GM12875 (cell line): ENCODE results near the gene ANKS1B.
"Not testable (repeated sequence)": the region's sequence is repeated elsewhere in the genome, so short reads cannot be mapped to it uniquely, and the experiment has no call there.

Experiments
- H3K4me3 ChIP-seq: one replicate; pipeline ENCODE4 v1.5.1; 2011; ENCODE audit warnings: low read depth, low read length, control low read depth
- TF ChIP-seq, protein P1 (sequence below): IDR thresholded peaks from 2 replicates; pipeline ENCODE4 v1.5.1; 2011; ENCODE audit warnings: low read depth, mild to moderate bottlenecking, control low read depth, inconsistent platforms, low read length, moderate library complexity, borderline replicate concordance; ENCODE audit not compliant: insufficient read depth

The ANKS1B gene

DNA sequence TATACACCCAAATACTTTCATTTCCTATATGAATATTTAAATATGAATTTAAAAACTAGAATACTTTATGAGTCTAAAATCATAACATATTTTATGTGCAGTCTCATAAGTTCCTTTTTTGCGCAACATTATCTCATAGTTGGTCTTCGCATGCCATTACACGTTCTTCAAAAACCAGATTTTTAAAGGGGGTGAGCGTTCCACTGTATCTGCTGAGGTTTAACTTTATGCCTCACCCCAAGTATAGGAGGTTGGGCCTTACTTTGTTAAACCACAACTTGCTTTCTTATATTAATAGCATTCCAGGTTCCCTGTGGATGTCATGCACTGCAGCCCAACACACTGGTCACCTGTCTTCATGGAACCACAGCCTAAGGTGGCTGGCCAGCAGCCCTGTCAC is 1221.1 kb downstream of the ANKS1B start:
- H3K4me3 ChIP-seq, result no peak overlapping the region
- TF ChIP-seq, protein P1, sequence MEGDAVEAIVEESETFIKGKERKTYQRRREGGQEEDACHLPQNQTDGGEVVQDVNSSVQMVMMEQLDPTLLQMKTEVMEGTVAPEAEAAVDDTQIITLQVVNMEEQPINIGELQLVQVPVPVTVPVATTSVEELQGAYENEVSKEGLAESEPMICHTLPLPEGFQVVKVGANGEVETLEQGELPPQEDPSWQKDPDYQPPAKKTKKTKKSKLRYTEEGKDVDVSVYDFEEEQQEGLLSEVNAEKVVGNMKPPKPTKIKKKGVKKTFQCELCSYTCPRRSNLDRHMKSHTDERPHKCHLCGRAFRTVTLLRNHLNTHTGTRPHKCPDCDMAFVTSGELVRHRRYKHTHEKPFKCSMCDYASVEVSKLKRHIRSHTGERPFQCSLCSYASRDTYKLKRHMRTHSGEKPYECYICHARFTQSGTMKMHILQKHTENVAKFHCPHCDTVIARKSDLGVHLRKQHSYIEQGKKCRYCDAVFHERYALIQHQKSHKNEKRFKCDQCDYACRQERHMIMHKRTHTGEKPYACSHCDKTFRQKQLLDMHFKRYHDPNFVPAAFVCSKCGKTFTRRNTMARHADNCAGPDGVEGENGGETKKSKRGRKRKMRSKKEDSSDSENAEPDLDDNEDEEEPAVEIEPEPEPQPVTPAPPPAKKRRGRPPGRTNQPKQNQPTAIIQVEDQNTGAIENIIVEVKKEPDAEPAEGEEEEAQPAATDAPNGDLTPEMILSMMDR, result no peak

DNA sequence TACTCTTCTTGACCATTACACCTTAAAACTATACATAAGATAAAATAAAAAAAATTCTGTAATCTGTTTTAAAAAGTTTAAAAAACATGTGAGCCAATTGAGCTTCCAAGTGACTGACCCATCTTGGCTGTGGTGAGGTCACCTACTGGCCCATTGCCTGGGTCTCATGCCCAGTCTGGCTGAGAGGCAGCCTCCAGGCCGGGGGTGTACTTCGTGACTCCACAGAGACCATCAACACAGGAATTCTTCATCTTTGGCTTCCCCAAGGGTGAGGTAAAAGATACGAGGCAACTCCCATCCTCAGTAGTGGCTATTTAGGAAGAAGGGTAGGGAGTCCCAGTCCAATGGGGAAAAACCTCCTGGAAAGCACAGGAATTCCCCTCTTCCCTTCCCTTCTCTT is 1226.4 kb downstream of the ANKS1B start:
- TF ChIP-seq, protein P1, result no peak
- no peak overlapping the region for H3K4me3 ChIP-seq

DNA sequence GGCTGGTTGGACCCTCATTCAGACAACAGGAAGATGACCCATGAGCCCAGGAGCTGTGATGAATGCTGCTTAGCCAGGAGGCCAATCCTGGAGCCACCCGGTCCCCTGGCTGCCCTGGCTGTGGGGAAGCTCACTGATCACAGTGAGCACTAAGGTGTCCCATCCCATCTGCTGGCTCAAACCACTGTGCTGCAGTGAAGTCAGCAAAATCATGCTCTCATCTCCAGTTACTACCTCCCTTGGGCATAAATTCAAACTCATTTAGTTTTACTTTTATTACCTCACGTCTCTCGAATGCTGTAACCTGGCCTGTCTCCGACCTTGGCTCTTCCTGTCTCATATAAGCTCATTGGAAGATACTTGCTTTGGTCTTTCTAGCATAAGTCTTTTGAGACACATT is 1227.3 kb downstream of the ANKS1B start:
- H3K4me3 ChIP-seq, result no peak overlapping the region
- TF ChIP-seq, protein P1, result no peak

DNA sequence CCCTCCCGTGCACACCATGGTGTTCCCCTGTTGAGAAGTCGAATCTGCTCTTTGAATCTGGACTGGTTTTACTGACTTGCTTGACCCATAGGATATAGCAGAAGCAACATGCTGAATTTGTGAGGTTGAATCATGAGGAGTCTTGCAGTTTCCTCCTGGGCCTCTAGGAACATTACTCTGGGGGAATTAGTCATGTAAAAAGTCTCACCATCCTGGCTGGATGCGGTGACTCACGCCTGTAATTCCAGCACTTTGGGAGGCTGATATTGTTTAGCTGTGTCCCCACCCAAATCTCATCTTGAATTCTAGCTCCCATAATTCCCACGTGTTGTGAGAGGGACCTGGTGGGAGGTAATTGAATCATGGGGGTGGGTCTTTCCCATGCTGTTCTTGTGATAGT is 1228.9 kb downstream of the ANKS1B start:
- not testable (repeated sequence) for H3K4me3 ChIP-seq

DNA sequence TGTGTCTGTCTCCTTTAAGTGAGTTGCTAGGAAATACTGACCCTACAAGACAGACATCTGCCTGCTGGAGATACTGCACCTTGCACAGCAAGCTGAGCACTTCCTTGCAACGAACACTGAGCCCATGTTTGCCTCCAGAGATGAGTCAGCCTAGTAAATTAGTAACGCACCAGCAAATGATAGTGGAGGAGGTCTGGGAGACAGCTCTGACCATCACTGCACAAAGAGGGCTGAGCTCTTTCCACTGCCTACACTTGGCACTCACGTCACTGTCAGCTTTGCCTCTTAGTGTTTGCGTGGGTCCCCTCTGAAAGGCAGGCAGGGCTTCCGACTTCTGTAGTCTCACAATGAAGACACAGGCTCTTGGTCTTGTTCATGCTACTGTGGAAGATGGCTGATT is 1230.6 kb downstream of the ANKS1B start:
- TF ChIP-seq, protein P1, result no peak

DNA sequence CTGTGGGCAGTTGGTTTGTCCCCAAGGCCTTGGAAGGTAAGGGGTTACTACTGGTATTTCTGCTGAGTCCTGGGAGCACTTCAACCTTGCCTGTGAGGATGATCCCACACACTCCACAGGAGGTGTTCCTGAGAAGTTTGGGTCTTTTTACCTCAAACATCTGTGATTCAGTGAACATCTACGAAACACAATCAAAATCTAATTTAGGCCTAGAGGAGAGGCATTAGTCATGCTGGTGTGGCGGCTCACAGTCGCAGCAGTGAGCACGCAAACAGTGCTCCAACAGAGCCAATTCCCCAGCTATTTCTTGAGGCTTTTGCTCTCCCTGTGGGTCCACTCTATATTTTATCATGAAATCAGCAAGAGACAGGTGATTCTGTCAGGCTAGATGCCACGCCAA is 1232.0 kb downstream of the ANKS1B start:
- TF ChIP-seq, protein P1, result no peak
- H3K4me3 ChIP-seq, result no peak overlapping the region

More for the DNA sequence above, 1230.6 kb downstream of the ANKS1B start:
- H3K4me3 ChIP-seq, result no peak overlapping the region

DNA sequence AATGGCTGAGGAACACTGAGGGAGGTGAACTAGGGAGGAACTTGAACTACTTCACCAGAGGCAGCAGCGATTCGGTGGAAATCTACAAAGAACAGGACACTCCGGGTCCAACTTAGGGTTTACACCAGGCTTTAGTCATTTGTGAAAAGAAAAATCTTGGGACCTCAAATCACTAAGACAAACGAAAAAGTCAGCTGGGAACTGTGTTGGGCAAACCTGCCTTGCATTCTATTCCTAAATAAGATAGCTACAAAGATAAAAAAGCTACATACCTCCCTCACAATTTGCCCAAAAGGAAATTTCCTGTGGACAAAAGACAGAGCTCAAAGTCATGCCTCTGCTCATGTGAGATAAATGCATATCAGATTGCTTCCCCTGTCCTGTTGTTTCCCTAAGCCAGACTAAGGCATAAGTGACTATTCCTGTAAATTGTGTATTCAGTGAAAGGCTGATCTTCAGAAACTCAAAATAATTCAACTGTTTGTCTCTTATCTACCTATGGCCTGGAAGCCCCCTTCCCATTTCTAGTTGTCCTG is 1233.1 kb downstream of the ANKS1B start:
- no peak overlapping the region for H3K4me3 ChIP-seq
- TF ChIP-seq, protein P1, result no peak

DNA sequence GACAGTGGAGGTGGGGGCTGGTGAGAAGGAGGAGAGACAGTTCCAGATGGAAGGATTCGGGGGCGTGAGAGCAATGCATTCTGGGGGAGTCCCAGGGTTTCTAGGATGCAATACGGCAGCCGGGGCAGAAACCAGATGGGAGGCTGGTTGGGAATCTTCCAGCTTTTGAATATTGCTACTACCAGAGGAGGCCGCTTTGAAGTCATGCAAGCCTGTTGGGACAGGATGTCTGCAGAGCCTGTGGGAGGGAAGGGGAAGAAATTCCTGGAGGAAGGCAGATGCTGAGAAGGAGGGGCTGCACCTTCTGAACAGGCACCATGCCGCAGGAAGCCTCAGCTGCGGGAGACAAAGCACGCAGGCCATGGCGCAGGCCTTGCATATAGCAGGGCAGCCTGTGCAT is 1234.2 kb downstream of the ANKS1B start:
- TF ChIP-seq, protein P1, result no peak

More for the DNA sequence above, 1234.2 kb downstream of the ANKS1B start:
- no peak overlapping the region for H3K4me3 ChIP-seq
